Activated T-helper 2 cell treated with anti-CD3 and anti-CD28 coated beads, Interferon-gamma antibody, Interleukin-2, Interleukin-4, amounts not matched to agents 10 μg/mL and 5 μg/mL and 100 μg/mL, durations not matched to agents 14 hours and 24 hours and 36 hours (primary cell): ENCODE data around the gene NME8. TPM values are rescaled to one million over a fixed set of nuclear protein-coding genes. Genes with fewer than 3 reads are reported as not detected.

Experiments
- DNase-seq: peaks from one replicate; pipeline ENCODE4 v3.0.0; 2021; ENCODE audit warnings: low spot score
- H3K27ac Mint-ChIP-seq: one replicate; pipeline ENCODE4 v1.8.0; 2021; ENCODE audit warnings: mixed read lengths
- H3K27me3 Mint-ChIP-seq: one replicate; pipeline ENCODE4 v1.8.0; 2021; ENCODE audit warnings: low read depth, mixed read lengths
- H3K36me3 Mint-ChIP-seq: one replicate; pipeline ENCODE4 v1.8.0; 2021; ENCODE audit warnings: low read depth, mixed read lengths
- H3K4me1 Mint-ChIP-seq: one replicate; pipeline ENCODE4 v1.8.0; 2021; ENCODE audit warnings: low read depth, mixed read lengths
- H3K4me3 Mint-ChIP-seq: one replicate; pipeline ENCODE4 v1.8.0; 2021; ENCODE audit warnings: low read depth, mild to moderate bottlenecking, moderate library complexity, mixed read lengths
- H3K9me3 Mint-ChIP-seq: one replicate; pipeline ENCODE4 v1.8.0; 2021; ENCODE audit warnings: mixed read lengths
- intact Hi-C: fragments of 100-400 bp; cut with micrococcal nuclease; formaldehyde crosslinking; loops from one replicate; pipeline ENCODE4 v1.15.1; 2023
- total RNA-seq: library from RNA; stranded (reverse); gene quantifications from 2 replicates; pipeline ENCODE4 v1.2.3, GENCODE V29; 2022

Gene NME8
- total RNA-seq, 1 donor from 2014 or later = not detected

- DNase-seq = no peak
- intact Hi-C loops = loop anchor here (5.0 kb wide), 1 partner anchor 384 kb away; the partner anchor contains the start of gene ELMO1
- Mint-ChIP-seq H3K36me3 (no peaks in the 10 kb centered on the region), H3K27ac (no peak overlapping the region), H3K4me1 (peaks cover 8% of the 10 kb centered on the region), H3K9me3 (no peaks in the 10 kb centered on the region), H3K4me3 (no peak overlapping the region), H3K27me3 (peaks cover 34% of the 10 kb centered on the region)
These were observed 17.2 kb upstream of the NME8 start for GRCh38 chr7:37831244-37831643.

- no peak overlapping the region for H3K4me3 Mint-ChIP-seq
- no peaks in the 10 kb centered on the region for H3K36me3 Mint-ChIP-seq
- no peaks in the 10 kb centered on the region for H3K9me3 Mint-ChIP-seq
- H3K4me1 Mint-ChIP-seq = peaks cover 4% of the 10 kb centered on the region
- no peak overlapping the region for H3K27ac Mint-ChIP-seq
- no peak for DNase-seq
- intact Hi-C loops = loop anchor here (5.0 kb wide), 1 partner anchor 385 kb away; the partner anchor contains the start of gene ELMO1
- peaks cover 28% of the 10 kb centered on the region for H3K27me3 Mint-ChIP-seq
These were observed 16.2 kb upstream of the NME8 start for GRCh38 chr7:37832194-37832593.

GRCh38 chr7:37833107-37833817 is 15.1 kb upstream of the NME8 start:
- H3K36me3 Mint-ChIP-seq = no peaks in the 10 kb centered on the region
- H3K4me1 Mint-ChIP-seq = peaks cover 4% of the 10 kb centered on the region
- H3K4me3 Mint-ChIP-seq = peak overlapping the region; percentile 69
- H3K27me3 Mint-ChIP-seq = peaks cover 28% of the 10 kb centered on the region
- no peak for DNase-seq
- no peak overlapping the region for H3K27ac Mint-ChIP-seq
- intact Hi-C loops = loop anchor here (5.0 kb wide), 1 partner anchor 386 kb away; the partner anchor contains the start of gene ELMO1
- H3K9me3 Mint-ChIP-seq = no peaks in the 10 kb centered on the region

- Mint-ChIP-seq H3K36me3 (no peaks in the 10 kb centered on the region), H3K27ac (no peak overlapping the region), H3K4me3 (no peak overlapping the region), H3K27me3 (peaks cover 30% of the 10 kb centered on the region), H3K9me3 (no peaks in the 10 kb centered on the region), H3K4me1 (peaks cover 4% of the 10 kb centered on the region)
- DNase-seq = no peak
- intact Hi-C loops = loop anchor here (5.0 kb wide), 1 partner anchor 386 kb away; the partner anchor contains the start of gene ELMO1
These were observed 14.6 kb upstream of the NME8 start for GRCh38 chr7:37833818-37834146.

- no peaks in the 10 kb centered on the region for H3K4me1 Mint-ChIP-seq
- no peaks in the 10 kb centered on the region for H3K9me3 Mint-ChIP-seq
- H3K27ac Mint-ChIP-seq = no peak overlapping the region
- no peak for DNase-seq
- H3K36me3 Mint-ChIP-seq = no peaks in the 10 kb centered on the region
- H3K4me3 Mint-ChIP-seq = no peak overlapping the region
- peaks cover 1% of the 10 kb centered on the region for H3K27me3 Mint-ChIP-seq
- intact Hi-C loops = no loop called here
These were observed 5.1 kb downstream of the NME8 start for GRCh38 chr7:37853468-37853867.

- H3K27ac Mint-ChIP-seq = no peak overlapping the region
- H3K27me3 Mint-ChIP-seq = peaks cover 1% of the 10 kb centered on the region
- no peaks in the 10 kb centered on the region for H3K36me3 Mint-ChIP-seq
- H3K9me3 Mint-ChIP-seq = no peaks in the 10 kb centered on the region
- H3K4me3 Mint-ChIP-seq = no peak overlapping the region
- no peak for DNase-seq
- intact Hi-C loops = no loop called here
- H3K4me1 Mint-ChIP-seq = no peaks in the 10 kb centered on the region
These were observed 33.7 kb downstream of the NME8 start for GRCh38 chr7:37882086-37882485.

GRCh38 chr7:37893359-37893758 is 45.0 kb downstream of the NME8 start:
- no peak overlapping the region for H3K27ac Mint-ChIP-seq
- DNase-seq = no peak
- intact Hi-C loops = no loop called here
- H3K9me3 Mint-ChIP-seq = no peaks in the 10 kb centered on the region
- no peak overlapping the region for H3K4me3 Mint-ChIP-seq
- H3K27me3 Mint-ChIP-seq = peaks cover 7% of the 10 kb centered on the region
- H3K4me1 Mint-ChIP-seq = no peaks in the 10 kb centered on the region
- H3K36me3 Mint-ChIP-seq = no peaks in the 10 kb centered on the region

- H3K27me3 Mint-ChIP-seq = peaks cover 7% of the 10 kb centered on the region
- H3K36me3 Mint-ChIP-seq = no peaks in the 10 kb centered on the region
- no peaks in the 10 kb centered on the region for H3K9me3 Mint-ChIP-seq
- DNase-seq = no peak
- H3K4me3 Mint-ChIP-seq = no peak overlapping the region
- intact Hi-C loops = no loop called here
- H3K27ac Mint-ChIP-seq = no peak overlapping the region
- H3K4me1 Mint-ChIP-seq = no peaks in the 10 kb centered on the region
These were observed 46.3 kb downstream of the NME8 start for GRCh38 chr7:37894671-37895070.

GRCh38 chr7:37899712-37900247 is 51.4 kb downstream of the NME8 start:
- DNase-seq = no peak
- Mint-ChIP-seq H3K4me1 (no peaks in the 10 kb centered on the region), H3K4me3 (no peak overlapping the region), H3K36me3 (no peaks in the 10 kb centered on the region), H3K27me3 (peaks cover 2% of the 10 kb centered on the region), H3K27ac (no peak overlapping the region), H3K9me3 (no peaks in the 10 kb centered on the region)
- intact Hi-C loops = loop anchor here (5.0 kb wide), 1 partner anchor 468 kb away; no protein-coding TSS in a partner anchor

GRCh38 chr7:37901236-37901827 is 52.9 kb downstream of the NME8 start:
- Mint-ChIP-seq H3K36me3 (no peaks in the 10 kb centered on the region), H3K4me3 (no peak overlapping the region), H3K27ac (no peak overlapping the region), H3K27me3 (peaks cover 2% of the 10 kb centered on the region), H3K9me3 (no peaks in the 10 kb centered on the region), H3K4me1 (no peaks in the 10 kb centered on the region)
- intact Hi-C loops = loop anchor here (5.0 kb wide), 1 partner anchor 466 kb away; no protein-coding TSS in a partner anchor
- DNase-seq = no peak

- no peaks in the 10 kb centered on the region for H3K9me3 Mint-ChIP-seq
- no peaks in the 10 kb centered on the region for H3K4me1 Mint-ChIP-seq
- intact Hi-C loops = loop anchor here (5.0 kb wide), 1 partner anchor 465 kb away; no protein-coding TSS in a partner anchor
- H3K36me3 Mint-ChIP-seq = no peaks in the 10 kb centered on the region
- peaks cover 5% of the 10 kb centered on the region for H3K27me3 Mint-ChIP-seq
- H3K27ac Mint-ChIP-seq = no peak overlapping the region
- no peak overlapping the region for H3K4me3 Mint-ChIP-seq
- no peak for DNase-seq
These were observed 53.6 kb downstream of the NME8 start for GRCh38 chr7:37901890-37902524.

- Mint-ChIP-seq H3K27ac (no peak overlapping the region), H3K4me3 (no peak overlapping the region), H3K9me3 (no peaks in the 10 kb centered on the region), H3K27me3 (peaks cover 17% of the 10 kb centered on the region), H3K36me3 (no peaks in the 10 kb centered on the region), H3K4me1 (no peaks in the 10 kb centered on the region)
- no peak for DNase-seq
- intact Hi-C loops = no loop called here
These were observed 59.9 kb downstream of the NME8 start for GRCh38 chr7:37908221-37908788.
